Natural killer cell (primary cell): ENCODE measurements around the gene TENT5A. TPM values are rescaled to one million over a fixed set of nuclear protein-coding genes. Genes with fewer than 3 reads are reported as not detected.

Source experiments
- ATAC-seq, 3 donors: fragments of 150-1000 bp in 2 of 3; fragments of 200-7000 bp in 1 of 3; cut with Tn5 transposase; 1 replicate in 1 of 3; 2 replicates in 2 of 3; pipeline ENCODE4 v1.10.0; 2021; ENCODE audit warnings: mild to moderate bottlenecking in 2 of 3, moderate library complexity in 2 of 3
- DNase-seq, 2 donors: peaks; one replicate each; pipeline versions ENCODE4 v3.0.0 to v3.0.0-alpha.2; 2013 to 2021; ENCODE audit warnings: mixed read lengths in 1 of 2
- H3K27ac ChIP-seq: one replicate; pipeline ENCODE4 v1.5.1; 2013; ENCODE audit warnings: mild to moderate bottlenecking, low read length
- H3K27me3 ChIP-seq: one replicate; pipeline ENCODE4 v1.6.1; 2013; ENCODE audit warnings: low read length; ENCODE audit not compliant: control insufficient read depth, insufficient read depth
- H3K36me3 ChIP-seq: one replicate; pipeline ENCODE4 v1.6.1; 2013; ENCODE audit warnings: low read length; ENCODE audit not compliant: control insufficient read depth, insufficient read depth
- H3K4me1 ChIP-seq: one replicate; pipeline ENCODE4 v1.6.1; 2013; ENCODE audit warnings: low read length; ENCODE audit not compliant: control insufficient read depth, insufficient read depth
- H3K4me3 ChIP-seq: one replicate; pipeline ENCODE4 v1.5.1; 2013; ENCODE audit warnings: low read length
- H3K9me3 ChIP-seq: one replicate; pipeline ENCODE4 v1.6.1; 2013; ENCODE audit warnings: low read length; ENCODE audit not compliant: control insufficient read depth, insufficient read depth
- H3K27ac Mint-ChIP-seq, 2 donors: one replicate each; pipeline ENCODE4 v1.8.0; 2022; ENCODE audit warnings: mild to moderate bottlenecking in 2 of 2, mixed read lengths in 2 of 2, moderate library complexity in 1 of 2
- H3K27me3 Mint-ChIP-seq, 2 donors: one replicate each; pipeline ENCODE4 v1.8.0; 2022; ENCODE audit warnings: low read depth in 2 of 2, mixed read lengths in 2 of 2
- H3K36me3 Mint-ChIP-seq: one replicate; pipeline ENCODE4 v1.8.0; 2022; ENCODE audit warnings: mixed read lengths
- H3K4me1 Mint-ChIP-seq, 2 donors: one replicate each; pipeline ENCODE4 v1.8.0; 2022; ENCODE audit warnings: mixed read lengths in 2 of 2
- H3K4me3 Mint-ChIP-seq: one replicate; pipeline ENCODE4 v1.8.0; 2022; ENCODE audit warnings: mild to moderate bottlenecking, moderate library complexity, mixed read lengths
- H3K9me3 Mint-ChIP-seq, 2 donors: one replicate each; pipeline ENCODE4 v1.8.0; 2022; ENCODE audit warnings: mixed read lengths in 2 of 2
- CTCF ChIP-seq: fragments of 200-600 bp; IDR thresholded peaks from one replicate; pipeline ENCODE4 v1.8.0; 2022; ENCODE audit warnings: antibody characterized with exemption
- WGBS: methylation state at CpG from one replicate; pipeline ENCODE4 v1.1.7; 2013; ENCODE audit warnings: missing lambda C conversion rate; ENCODE audit not compliant: insufficient coverage; 5-methylcytosine and 5-hydroxymethylcytosine counted together
- intact Hi-C: fragments of 100-400 bp; cut with micrococcal nuclease; formaldehyde crosslinking; loops from one replicate; pipeline ENCODE4 v1.14.2; 2022
- total RNA-seq, 4 donors: library from RNA; stranded (reverse); fragments of 120-200 nt in 1 of 4; gene quantifications; one replicate each; pipeline versions ENCODE4 v1.2.3 to v1.2.4, GENCODE V29; 2013 to 2022

The TENT5A gene
- total RNA-seq, 3 donors from 2014 or later (not counting 1 experiment from before 2014, with no cell fraction given) = 22.9 to 23.8 (median 22.9) TPM

- no peaks in the 10 kb centered on the region for H3K4me1 Mint-ChIP-seq
- 48% methylated on average over 1 of the region's 1 CpG for WGBS
- H3K27me3 ChIP-seq = no peaks in the 10 kb centered on the region
Measured at GRCh38 chr6:81770381-81770780, 17.9 kb upstream of the TENT5A start.

GRCh38 chr6:81769824-81770223 is 17.3 kb upstream of the TENT5A start:
- no peaks in the 10 kb centered on the region for H3K27me3 ChIP-seq
- H3K27ac Mint-ChIP-seq = no peak overlapping the region
- 100% methylated on average over 1 of the region's 1 CpG for WGBS
- H3K36me3 Mint-ChIP-seq = no peaks in the 10 kb centered on the region
- intact Hi-C loops = no loop called here
- no peaks in the 10 kb centered on the region for H3K9me3 Mint-ChIP-seq
- H3K4me1 ChIP-seq = no peaks in the 10 kb centered on the region
- ATAC-seq (no peak), DNase-seq (no peak)
- H3K4me1 Mint-ChIP-seq = no peaks in the 10 kb centered on the region
- no peak overlapping the region for H3K27ac ChIP-seq
- peaks cover 0 to 4% of the 10 kb centered on the region in 2 donors for H3K27me3 Mint-ChIP-seq
- H3K4me3 ChIP-seq = no peak overlapping the region
- no peak for TF ChIP-seq CTCF
- H3K4me3 Mint-ChIP-seq = no peak overlapping the region
- H3K36me3 ChIP-seq = no peaks in the 10 kb centered on the region
- no peaks in the 10 kb centered on the region for H3K9me3 ChIP-seq

More at GRCh38 chr6:81770381-81770780, 17.9 kb upstream of the TENT5A start:
- DNase-seq = no peak
- no peak for ATAC-seq
- no peak for TF ChIP-seq CTCF
- intact Hi-C loops = no loop called here
- H3K36me3 Mint-ChIP-seq = no peaks in the 10 kb centered on the region
- H3K27me3 Mint-ChIP-seq = no peaks in the 10 kb centered on the region
- H3K9me3 Mint-ChIP-seq = no peaks in the 10 kb centered on the region
- H3K27ac Mint-ChIP-seq = no peak overlapping the region
- no peaks in the 10 kb centered on the region for H3K9me3 ChIP-seq
- no peak overlapping the region for H3K4me3 ChIP-seq
- H3K36me3 ChIP-seq = no peaks in the 10 kb centered on the region
- H3K4me1 ChIP-seq = no peaks in the 10 kb centered on the region
- H3K4me3 Mint-ChIP-seq = no peak overlapping the region
- no peak overlapping the region for H3K27ac ChIP-seq

- no peak overlapping the region for H3K27ac Mint-ChIP-seq
- H3K27me3 Mint-ChIP-seq = peaks cover 0 to 5% of the 10 kb centered on the region in 2 donors
- DNase-seq (no peak), ATAC-seq (no peak)
- Histone ChIP-seq H3K4me1 (no peaks in the 10 kb centered on the region), H3K27me3 (no peaks in the 10 kb centered on the region), H3K9me3 (no peaks in the 10 kb centered on the region), H3K27ac (no peak overlapping the region), H3K4me3 (no peak overlapping the region), H3K36me3 (no peaks in the 10 kb centered on the region)
- no peaks in the 10 kb centered on the region for H3K4me1 Mint-ChIP-seq
- H3K4me3 Mint-ChIP-seq = no peak overlapping the region
- no peak for TF ChIP-seq CTCF
- 75% methylated on average over 2 of the region's 2 CpGs for WGBS
- intact Hi-C loops = no loop called here
- no peaks in the 10 kb centered on the region for H3K36me3 Mint-ChIP-seq
- no peaks in the 10 kb centered on the region for H3K9me3 Mint-ChIP-seq
Measured at GRCh38 chr6:81768150-81768942, 15.9 kb upstream of the TENT5A start.
